ENCODE data around the gene RBM19.
"Not testable (repeated sequence)": the region's sequence is repeated elsewhere in the genome, so short reads cannot be mapped to it uniquely, and the experiment has no call there.

RBM19 gene

GRCh38 chr12:113965951-113966797 lies at the start of gene RBM19:
Gene RBM19 (minus strand): TSS chr12:113966325. CDS start chr12:113966227, 98 bp downstream.
- DNase-seq (ENCODE audit: low read depth), result peak; percentile 98

GRCh38 chr12:114015851-114016250 lies 49.7 kb upstream of the RBM19 start:
- no peak for DNase-seq (ENCODE audit: low read depth)

GRCh38 chr12:114013575-114014345 lies 47.6 kb upstream of the RBM19 start:
- peak; percentile 48 for DNase-seq (ENCODE audit: low read depth)

GRCh38 chr12:114012744-114013431 lies 46.8 kb upstream of the RBM19 start:
- DNase-seq (ENCODE audit: low read depth), result no peak

- DNase-seq (ENCODE audit: low read depth), result no peak
Measured at GRCh38 chr12:114011711-114012110, 45.6 kb upstream of the RBM19 start.

- no peak for DNase-seq (ENCODE audit: low read depth)
Measured at GRCh38 chr12:114006482-114007425, 40.6 kb upstream of the RBM19 start.

- DNase-seq (ENCODE audit: low read depth), result no peak
Measured at GRCh38 chr12:114004402-114004801, 38.3 kb upstream of the RBM19 start.

GRCh38 chr12:114003286-114003685 lies 37.2 kb upstream of the RBM19 start:
- DNase-seq (ENCODE audit: low read depth), result no peak

- DNase-seq (ENCODE audit: low read depth), result no peak
Measured at GRCh38 chr12:114001511-114002340, 35.6 kb upstream of the RBM19 start.

GRCh38 chr12:114000861-114001260 lies 34.7 kb upstream of the RBM19 start:
- no peak for DNase-seq (ENCODE audit: low read depth)

GRCh38 chr12:114000261-114000660 lies 34.1 kb upstream of the RBM19 start:
- DNase-seq (ENCODE audit: low read depth), result not testable (repeated sequence)

GRCh38 chr12:113997365-113997764 lies 31.2 kb upstream of the RBM19 start:
- DNase-seq (ENCODE audit: low read depth), result no peak

GRCh38 chr12:113996026-113996425 lies 29.9 kb upstream of the RBM19 start:
- DNase-seq (ENCODE audit: low read depth), result peak; percentile 6

GRCh38 chr12:113994051-113994450 lies 27.9 kb upstream of the RBM19 start:
- no peak for DNase-seq (ENCODE audit: low read depth)

GRCh38 chr12:113992751-113993150 lies 26.6 kb upstream of the RBM19 start:
- DNase-seq (ENCODE audit: low read depth), result not testable (repeated sequence)

- no peak for DNase-seq (ENCODE audit: low read depth)
Measured at GRCh38 chr12:113991224-113992044, 25.3 kb upstream of the RBM19 start.

- DNase-seq (ENCODE audit: low read depth), result no peak
Measured at GRCh38 chr12:113990250-113991223, 24.4 kb upstream of the RBM19 start.

GRCh38 chr12:113988976-113989375 lies 22.9 kb upstream of the RBM19 start:
- DNase-seq (ENCODE audit: low read depth), result no peak

Data from EH (cell line).